Type B pancreatic cell (in vitro differentiated cells): Measurements from ENCODE around the gene CCDC171. TPM values are rescaled to one million over a fixed set of nuclear protein-coding genes. Genes with fewer than 3 reads are reported as not detected.

Experiments used
- DNase-seq: peaks from one replicate; pipeline ENCODE4 v3.0.0; 2021; ENCODE audit warnings: mixed read lengths; ENCODE audit not compliant: unreplicated experiment; ENCODE audit errors: extremely low spot score
- H3K27ac Mint-ChIP-seq: 2 replicates; pipeline ENCODE4 v1.8.0; 2021; ENCODE audit warnings: mild to moderate bottlenecking, mixed read lengths
- H3K27me3 Mint-ChIP-seq: 2 replicates; pipeline ENCODE4 v1.8.0; 2021; ENCODE audit warnings: mixed read lengths
- H3K36me3 Mint-ChIP-seq: 2 replicates; pipeline ENCODE4 v1.8.0; 2021; ENCODE audit warnings: mixed read lengths
- H3K4me1 Mint-ChIP-seq: one replicate; pipeline ENCODE4 v1.8.0; 2021; ENCODE audit warnings: mixed read lengths; ENCODE audit not compliant: unreplicated experiment
- H3K4me3 Mint-ChIP-seq: 2 replicates; pipeline ENCODE4 v1.8.0; 2021; ENCODE audit warnings: mild to moderate bottlenecking, mixed read lengths
- H3K9me3 Mint-ChIP-seq: 2 replicates; pipeline ENCODE4 v1.8.0; 2021; ENCODE audit warnings: mixed read lengths
- total RNA-seq: library from RNA; stranded (reverse); gene quantifications from 2 replicates; pipeline ENCODE4 v1.2.1, GENCODE V29; 2021; ENCODE audit warnings: low replicate concordance
- TF ChIP-seq, protein P1 (sequence below): fragments of 200-600 bp; sonication (generic); conservative IDR thresholded peaks from 2 replicates; pipeline ENCODE4 v1.5.0; 2021; ENCODE audit warnings: antibody characterized with exemption, mild to moderate bottlenecking

CCDC171 gene
- total RNA-seq, 1 donor from 2014 or later: 7.4 TPM

DNA sequence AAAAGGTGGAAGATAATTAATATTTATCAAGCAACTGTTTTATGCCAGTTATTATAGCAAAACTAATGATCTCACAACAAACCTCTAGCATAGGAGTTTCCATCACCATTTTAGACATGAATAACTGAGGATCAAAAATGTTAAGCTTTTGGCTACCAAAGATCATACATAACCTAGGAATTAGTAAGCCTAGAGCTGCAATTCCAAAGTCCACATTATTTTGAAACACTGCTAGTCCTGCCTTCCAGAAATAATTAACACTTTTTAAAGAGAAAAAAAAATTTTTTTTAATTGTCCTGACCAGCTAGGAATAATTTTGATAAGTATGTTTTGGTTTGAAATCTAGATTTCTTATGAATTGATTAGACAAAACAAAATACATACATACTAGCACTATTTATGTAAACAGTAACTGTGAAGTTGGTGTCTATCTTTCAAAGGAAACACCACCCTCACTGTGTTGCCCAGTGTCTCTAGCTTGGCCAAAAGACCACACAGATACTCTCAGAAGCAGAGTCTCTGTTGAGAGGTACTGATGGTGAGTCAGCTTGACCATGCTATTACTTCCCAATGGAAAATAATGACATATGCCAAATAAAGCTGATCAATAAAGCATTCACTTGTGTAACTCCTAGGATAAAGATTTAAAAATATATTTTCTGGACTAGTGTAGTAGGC is 422.4 kb downstream of the CCDC171 start:
- no peak overlapping the region for H3K27ac Mint-ChIP-seq
- no peak overlapping the region for H3K4me3 Mint-ChIP-seq
- peaks cover 21% of the 10 kb centered on the region for H3K4me1 Mint-ChIP-seq
- no peaks in the 10 kb centered on the region for H3K36me3 Mint-ChIP-seq
- no peaks in the 10 kb centered on the region for H3K9me3 Mint-ChIP-seq
- DNase-seq: no peak
- no peaks in the 10 kb centered on the region for H3K27me3 Mint-ChIP-seq
- TF ChIP-seq, protein P1, sequence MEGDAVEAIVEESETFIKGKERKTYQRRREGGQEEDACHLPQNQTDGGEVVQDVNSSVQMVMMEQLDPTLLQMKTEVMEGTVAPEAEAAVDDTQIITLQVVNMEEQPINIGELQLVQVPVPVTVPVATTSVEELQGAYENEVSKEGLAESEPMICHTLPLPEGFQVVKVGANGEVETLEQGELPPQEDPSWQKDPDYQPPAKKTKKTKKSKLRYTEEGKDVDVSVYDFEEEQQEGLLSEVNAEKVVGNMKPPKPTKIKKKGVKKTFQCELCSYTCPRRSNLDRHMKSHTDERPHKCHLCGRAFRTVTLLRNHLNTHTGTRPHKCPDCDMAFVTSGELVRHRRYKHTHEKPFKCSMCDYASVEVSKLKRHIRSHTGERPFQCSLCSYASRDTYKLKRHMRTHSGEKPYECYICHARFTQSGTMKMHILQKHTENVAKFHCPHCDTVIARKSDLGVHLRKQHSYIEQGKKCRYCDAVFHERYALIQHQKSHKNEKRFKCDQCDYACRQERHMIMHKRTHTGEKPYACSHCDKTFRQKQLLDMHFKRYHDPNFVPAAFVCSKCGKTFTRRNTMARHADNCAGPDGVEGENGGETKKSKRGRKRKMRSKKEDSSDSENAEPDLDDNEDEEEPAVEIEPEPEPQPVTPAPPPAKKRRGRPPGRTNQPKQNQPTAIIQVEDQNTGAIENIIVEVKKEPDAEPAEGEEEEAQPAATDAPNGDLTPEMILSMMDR: no peak

DNA sequence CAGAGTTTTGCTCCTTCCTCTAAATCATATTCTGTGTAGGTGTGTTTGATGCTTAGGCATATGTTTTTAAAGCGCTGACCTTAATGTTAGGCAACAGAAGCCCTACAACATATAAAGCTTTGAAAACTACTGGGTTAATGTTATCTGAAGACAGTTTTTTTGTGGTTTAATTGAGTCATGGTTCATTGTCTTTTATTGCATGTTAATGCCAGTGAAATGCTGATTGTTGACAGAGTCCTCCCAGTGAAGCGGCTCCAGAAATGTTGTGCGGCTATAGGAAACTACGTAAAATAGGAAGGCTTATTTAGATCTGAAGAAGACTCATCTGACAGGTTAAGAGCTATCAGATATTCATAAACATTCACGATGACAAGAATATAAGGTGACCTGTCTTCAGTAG is 424.6 kb downstream of the CCDC171 start:
- TF ChIP-seq, protein P1: no peak
- Mint-ChIP-seq H3K27me3 (no peaks in the 10 kb centered on the region), H3K36me3 (no peaks in the 10 kb centered on the region), H3K9me3 (no peaks in the 10 kb centered on the region), H3K4me3 (no peak overlapping the region), H3K4me1 (peaks cover 24% of the 10 kb centered on the region), H3K27ac (no peak overlapping the region)
- DNase-seq: no peak

DNA sequence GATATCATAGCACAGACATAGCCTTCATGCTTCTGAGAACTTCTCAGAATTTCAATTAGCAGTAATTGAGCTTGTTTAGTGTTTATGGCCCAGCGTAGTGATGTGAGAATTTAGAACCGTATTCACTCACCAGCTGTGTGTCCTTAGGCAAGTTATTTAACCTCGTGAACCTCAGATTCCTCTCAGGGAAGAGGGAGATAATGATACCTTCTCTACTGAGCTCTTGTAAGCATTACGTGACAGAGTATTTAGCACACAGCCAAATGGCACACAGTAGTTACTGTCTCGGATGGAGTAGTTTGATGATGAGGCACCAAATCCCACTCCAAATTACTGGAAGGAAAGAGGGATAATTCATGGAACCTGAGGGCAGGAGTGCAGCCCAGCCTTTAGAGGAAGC is 429.3 kb downstream of the CCDC171 start:
- Mint-ChIP-seq H3K4me3 (no peak overlapping the region), H3K4me1 (peaks cover 15% of the 10 kb centered on the region), H3K27ac (no peak overlapping the region), H3K27me3 (no peaks in the 10 kb centered on the region), H3K9me3 (no peaks in the 10 kb centered on the region), H3K36me3 (no peaks in the 10 kb centered on the region)
- DNase-seq: no peak
- TF ChIP-seq, protein P1: no peak

DNA sequence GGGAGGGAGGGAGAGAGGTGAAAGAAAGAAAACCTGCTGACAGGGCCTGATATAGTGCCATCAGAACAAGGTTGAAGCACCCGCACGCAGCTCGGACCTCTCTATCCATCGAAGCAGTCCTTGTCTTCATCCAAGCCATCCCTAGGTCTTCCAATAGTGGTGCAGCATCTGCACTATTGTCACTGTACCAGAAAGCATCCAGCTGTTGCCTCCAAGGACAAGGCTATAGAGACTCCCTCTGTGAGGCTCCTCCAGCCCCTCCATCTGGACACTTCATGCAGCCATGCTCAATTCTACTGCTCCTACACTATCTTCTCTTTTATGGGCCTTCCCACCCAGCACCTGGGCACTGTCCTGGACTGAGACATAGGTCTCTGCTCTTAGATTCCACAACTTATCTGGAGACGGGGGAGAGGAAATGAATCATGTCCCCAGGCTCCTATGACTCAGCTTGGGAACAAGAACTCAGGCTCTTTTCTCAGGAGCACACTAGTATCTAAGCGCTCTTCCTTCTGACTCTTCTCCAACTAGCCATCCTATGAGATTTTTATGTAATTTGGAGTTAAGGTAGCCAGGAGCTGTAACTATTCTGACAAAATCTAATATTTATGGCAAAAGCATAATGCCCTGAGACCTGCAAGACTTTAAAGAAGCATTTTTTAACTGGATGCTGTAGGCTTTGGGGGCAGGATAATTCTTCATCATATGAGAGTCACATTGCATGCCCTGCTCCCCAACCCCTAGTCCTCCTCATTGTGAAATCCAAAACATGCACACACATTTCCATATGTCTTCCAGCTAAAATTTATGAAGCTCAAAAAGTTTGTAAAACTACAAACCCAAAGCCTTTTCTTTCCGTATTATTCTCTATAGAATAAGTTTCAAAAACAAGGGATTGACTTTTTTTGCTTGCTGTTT is 446.8 kb downstream of the CCDC171 start:
- Mint-ChIP-seq H3K27ac (no peak overlapping the region), H3K4me3 (no peak overlapping the region), H3K9me3 (peaks cover 12% of the 10 kb centered on the region), H3K27me3 (no peaks in the 10 kb centered on the region), H3K36me3 (no peaks in the 10 kb centered on the region), H3K4me1 (peaks cover 4% of the 10 kb centered on the region)
- DNase-seq: no peak
- TF ChIP-seq, protein P1: no peak

DNA sequence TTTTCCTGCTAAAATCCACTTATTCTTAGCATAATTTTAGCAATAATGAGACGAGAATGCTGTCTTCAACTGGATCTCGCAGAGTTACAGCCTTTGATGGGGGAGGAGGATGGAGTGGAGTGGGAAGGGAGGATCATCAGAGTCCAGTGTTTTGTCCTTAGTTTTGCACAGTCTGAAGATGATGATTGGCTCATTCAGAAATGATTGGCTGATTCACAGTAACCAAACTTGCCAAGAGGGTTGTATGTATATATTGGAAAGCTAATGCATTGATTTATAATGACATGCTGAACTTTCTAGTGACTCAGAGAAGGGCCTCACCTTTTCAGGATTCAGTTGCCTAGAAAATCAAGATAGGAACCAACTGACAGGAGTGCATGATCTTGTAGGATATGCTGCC is 448.0 kb downstream of the CCDC171 start:
- DNase-seq: no peak
- Mint-ChIP-seq H3K27me3 (no peaks in the 10 kb centered on the region), H3K9me3 (peaks cover 8% of the 10 kb centered on the region), H3K4me1 (peaks cover 4% of the 10 kb centered on the region), H3K27ac (no peak overlapping the region), H3K36me3 (no peaks in the 10 kb centered on the region), H3K4me3 (no peak overlapping the region)
- TF ChIP-seq, protein P1: no peak
